Pancreas (tissue), 10 donors: ENCODE data around the gene EPHA5. TPM values are rescaled to one million over a fixed set of nuclear protein-coding genes. Genes with fewer than 3 reads are reported as not detected.

Source experiments
- ATAC-seq, 4 donors: fragments of 200-7000 bp; cut with Tn5 transposase; one replicate each; pipeline versions ENCODE4 v1.8.0 to v1.9.1; 2020; ENCODE audit warnings: mild to moderate bottlenecking in 4 of 4, moderate library complexity in 4 of 4
- DNase-seq, 6 donors: peaks; one replicate each; pipeline ENCODE4 v3.0.0-alpha.2; 2020
- FAIRE-seq: peaks from 2 replicates; lab custom pipeline; 2012; peaks lifted over from hg19 to GRCh38; lab: Jason Lieb, UNC
- H3K27ac ChIP-seq, 4 donors: fragments of 200-600 bp; sonication (generic); 1 replicate in 3 of 4; 2 replicates in 1 of 4; pipeline versions ENCODE4 v1.5.0 to v1.8.0; 2020
- H3K27me3 ChIP-seq, 4 donors: fragments of 200-600 bp; one replicate each; pipeline ENCODE4 v1.8.0; 2021
- H3K36me3 ChIP-seq, 3 donors: fragments of 200-600 bp; sonication (generic) in 1 of 3; one replicate each; pipeline versions ENCODE4 v1.5.0 to v1.8.0; 2020 to 2021
- H3K4me1 ChIP-seq, 3 donors: fragments of 200-600 bp; one replicate each; pipeline ENCODE4 v1.8.0; 2021
- H3K4me3 ChIP-seq, 4 donors: fragments of 200-600 bp; sonication (generic) in 2 of 4; one replicate each; pipeline versions ENCODE4 v1.5.0 to v1.8.0; 2020 to 2021
- H3K9me3 ChIP-seq, 4 donors: fragments of 200-600 bp; one replicate each; pipeline ENCODE4 v1.8.0; 2021
- WGBS, 2 donors: extraction: QIAGEN DNeasy Blood & Tissue Kit; methylation state at CpG; one replicate each; pipeline ENCODE4 v1.1.7; 2013; 5-methylcytosine and 5-hydroxymethylcytosine counted together
- intact Hi-C, 3 donors: fragments of 100-400 bp; cut with DNase I; formaldehyde crosslinking; loops; one replicate each; pipeline versions ENCODE4 v1.11.1 to v1.14.2; 2022
- polyA plus RNA-seq, 2 donors: library from polyadenylated mRNA; stranded (reverse); fragments of 200-250 nt; gene quantifications; one replicate each; pipeline ENCODE4 v1.2.3, GENCODE V29; 2013
- total RNA-seq, 6 donors: library from RNA; stranded (reverse); fragmentation: NEBNext Ultra II Directional in 4 of 6; extraction: Animal tissue kit (Norgen Biotek cat#: 25700) in 4 of 6; gene quantifications; one replicate each; pipeline versions ENCODE4 v1.2.1 to v1.2.4, GENCODE V29; 2021 to 2023
- TF ChIP-seq, protein P1 (sequence below), 4 donors: fragments of 200-600 bp; sonication (generic) in 3 of 4; IDR thresholded peaks; one replicate each; pipeline versions ENCODE4 v1.5.0 to v1.8.0; 2021; ENCODE audit warnings: antibody characterized with exemption in 4 of 4
- donor health status: healthy with polysubstance abuse.
- donor health status: DM: no; HTN: no; CAD: no; lungs with moderate emphysema.
- donor health status: DM: no; HTN: no; CAD: no.
- donor health status: control.
- donor health status: control.
- donor health status: Bipolar disorder and iron deficiency.
- donor health status: DM: yes; HTN: yes; CAD: no.
- donor health status: DM: no; HTN: no; CAD: no.
- donor health status: DM: no; HTN: no; CAD: no.
- donor health status: DM: yes; HTN: yes; CAD: no.

The EPHA5 gene
- total and polyA plus RNA-seq, 8 donors: under 0.01 to 0.12 TPM; not detected in 6

DNA sequence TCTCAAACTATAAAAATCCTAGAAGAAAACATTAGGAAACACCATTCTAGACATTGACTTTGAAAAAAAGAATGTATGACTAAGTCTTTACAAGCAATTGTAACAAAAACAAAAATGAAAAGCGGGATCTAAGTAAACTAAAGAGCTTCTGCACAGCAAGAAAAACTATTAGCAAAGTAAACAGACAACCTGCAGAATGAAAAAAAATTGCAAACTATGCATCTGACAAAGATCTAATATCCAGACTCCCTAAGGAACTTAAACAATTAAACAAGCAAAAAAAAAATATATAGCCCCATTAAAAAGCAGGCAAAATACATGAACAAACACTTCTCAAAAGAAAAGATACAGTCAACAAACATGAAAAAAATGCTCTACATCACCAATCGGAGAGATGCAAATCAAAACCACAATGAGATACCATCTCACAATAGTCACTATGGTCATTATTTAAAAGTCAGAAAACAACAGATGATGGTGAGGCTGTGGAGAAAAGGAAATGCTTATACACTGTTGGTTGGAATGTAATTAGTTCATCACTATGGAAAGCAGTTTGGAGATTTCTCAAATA lies 168.1 kb downstream of the EPHA5 start:
- no peak for DNase-seq
- Histone ChIP-seq H3K9me3 (no peaks in the 10 kb centered on the region), H3K27ac (no peak overlapping the region), H3K4me1 (no peaks in the 10 kb centered on the region), H3K27me3 (no peaks in the 10 kb centered on the region), H3K36me3 (no peaks in the 10 kb centered on the region), H3K4me3 (no peak overlapping the region)
- intact Hi-C loops: no loop called here
- ATAC-seq: no peak
- TF ChIP-seq, protein P1, sequence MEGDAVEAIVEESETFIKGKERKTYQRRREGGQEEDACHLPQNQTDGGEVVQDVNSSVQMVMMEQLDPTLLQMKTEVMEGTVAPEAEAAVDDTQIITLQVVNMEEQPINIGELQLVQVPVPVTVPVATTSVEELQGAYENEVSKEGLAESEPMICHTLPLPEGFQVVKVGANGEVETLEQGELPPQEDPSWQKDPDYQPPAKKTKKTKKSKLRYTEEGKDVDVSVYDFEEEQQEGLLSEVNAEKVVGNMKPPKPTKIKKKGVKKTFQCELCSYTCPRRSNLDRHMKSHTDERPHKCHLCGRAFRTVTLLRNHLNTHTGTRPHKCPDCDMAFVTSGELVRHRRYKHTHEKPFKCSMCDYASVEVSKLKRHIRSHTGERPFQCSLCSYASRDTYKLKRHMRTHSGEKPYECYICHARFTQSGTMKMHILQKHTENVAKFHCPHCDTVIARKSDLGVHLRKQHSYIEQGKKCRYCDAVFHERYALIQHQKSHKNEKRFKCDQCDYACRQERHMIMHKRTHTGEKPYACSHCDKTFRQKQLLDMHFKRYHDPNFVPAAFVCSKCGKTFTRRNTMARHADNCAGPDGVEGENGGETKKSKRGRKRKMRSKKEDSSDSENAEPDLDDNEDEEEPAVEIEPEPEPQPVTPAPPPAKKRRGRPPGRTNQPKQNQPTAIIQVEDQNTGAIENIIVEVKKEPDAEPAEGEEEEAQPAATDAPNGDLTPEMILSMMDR (IDR thresholded peaks at IDR 0.05): no peak
- 77 to 88% methylated on average over 2 of the region's 2 CpGs for WGBS, 2 donors
- no peak for FAIRE-seq

DNA sequence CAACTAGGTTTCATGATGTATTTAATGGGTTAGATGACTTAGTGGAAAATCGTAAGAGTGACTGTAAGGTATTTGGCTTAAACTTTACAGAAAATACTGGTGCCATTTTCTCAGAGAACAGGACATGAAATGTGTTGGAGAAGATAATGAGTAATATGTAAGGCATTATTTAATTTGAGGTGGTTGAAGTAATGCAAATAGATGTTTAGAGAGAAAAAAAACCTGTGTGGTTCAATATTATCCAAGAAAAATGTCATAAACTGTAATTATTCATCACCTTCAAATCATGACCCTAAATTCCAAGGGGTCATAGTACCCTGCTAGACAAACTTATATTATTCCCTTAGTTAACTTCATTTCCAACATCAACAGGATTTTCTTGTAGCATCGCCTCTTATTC lies 171.7 kb downstream of the EPHA5 start:
- 50 to 81% methylated on average over 2 of the region's 2 CpGs for WGBS, 2 donors
- H3K27me3 ChIP-seq: no peaks in the 10 kb centered on the region
- H3K4me3 ChIP-seq: no peak overlapping the region
- no peak overlapping the region for H3K27ac ChIP-seq
- TF ChIP-seq, protein P1 (IDR thresholded peaks at IDR 0.05): no peak
- no peaks in the 10 kb centered on the region for H3K36me3 ChIP-seq
- FAIRE-seq (no peak), ATAC-seq (no peak), DNase-seq (no peak)
- H3K9me3 ChIP-seq: no peaks in the 10 kb centered on the region
- no peaks in the 10 kb centered on the region for H3K4me1 ChIP-seq
- intact Hi-C loops: no loop called here

DNA sequence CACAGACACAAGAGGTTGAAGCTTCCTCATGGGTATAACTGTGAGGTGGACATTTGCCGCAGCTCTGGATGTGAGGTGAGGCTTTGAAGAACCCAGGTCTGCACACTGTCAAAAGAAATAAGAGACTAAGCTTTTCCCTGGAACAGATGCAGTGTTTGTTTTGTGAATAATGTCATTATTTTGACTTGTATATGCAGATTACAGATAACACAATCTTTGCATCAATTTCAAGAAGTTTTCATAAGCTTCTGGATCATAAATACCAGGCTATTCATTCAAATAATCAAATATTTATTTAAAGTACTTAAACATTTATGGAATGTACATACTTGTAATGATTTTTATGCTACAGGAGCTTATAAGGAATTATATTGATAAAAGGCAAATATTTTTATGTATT lies 174.8 kb downstream of the EPHA5 start:
- intact Hi-C loops: no loop called here
- no peak for FAIRE-seq

DNA sequence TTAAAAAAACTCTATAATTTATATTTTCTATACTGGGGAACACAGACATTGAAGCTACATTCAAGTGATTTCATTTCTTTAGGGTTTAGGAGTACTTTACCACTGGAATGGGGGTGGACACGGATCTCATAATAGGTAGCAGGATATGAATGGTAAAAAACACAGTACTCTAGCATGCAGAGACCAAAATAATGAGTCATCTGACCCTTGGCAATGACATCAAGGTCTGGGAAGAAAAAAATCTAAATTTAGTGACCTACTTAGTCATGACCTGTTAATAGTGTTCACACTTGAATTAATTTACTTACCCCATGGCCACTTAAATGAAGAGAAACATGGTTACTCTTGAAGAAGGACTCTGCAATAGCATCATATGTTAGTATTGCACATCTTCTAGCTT lies 187.9 kb downstream of the EPHA5 start:
- H3K4me1 ChIP-seq: no peaks in the 10 kb centered on the region
- H3K36me3 ChIP-seq: no peaks in the 10 kb centered on the region
- WGBS, 2 donors: 71 to 83% methylated on average over 1 of the region's 1 CpG
- no peak overlapping the region for H3K27ac ChIP-seq
- no peaks in the 10 kb centered on the region for H3K27me3 ChIP-seq
- FAIRE-seq (no peak), DNase-seq (no peak), ATAC-seq (peak in 1 of 4 donors; percentile 61)
- TF ChIP-seq, protein P1 (IDR thresholded peaks at IDR 0.05): no peak
- intact Hi-C loops: no loop called here
- no peak overlapping the region for H3K4me3 ChIP-seq
- no peaks in the 10 kb centered on the region for H3K9me3 ChIP-seq

More for the DNA sequence above, 174.8 kb downstream of the EPHA5 start:
- no peak for ATAC-seq
- no peak for DNase-seq
- TF ChIP-seq, protein P1 (IDR thresholded peaks at IDR 0.05): no peak
- Histone ChIP-seq H3K36me3 (no peaks in the 10 kb centered on the region), H3K4me3 (no peak overlapping the region), H3K27me3 (no peaks in the 10 kb centered on the region), H3K9me3 (no peaks in the 10 kb centered on the region), H3K27ac (no peak overlapping the region), H3K4me1 (no peaks in the 10 kb centered on the region)
- WGBS, 2 donors: 88 to 92% methylated on average over 1 of the region's 1 CpG

DNA sequence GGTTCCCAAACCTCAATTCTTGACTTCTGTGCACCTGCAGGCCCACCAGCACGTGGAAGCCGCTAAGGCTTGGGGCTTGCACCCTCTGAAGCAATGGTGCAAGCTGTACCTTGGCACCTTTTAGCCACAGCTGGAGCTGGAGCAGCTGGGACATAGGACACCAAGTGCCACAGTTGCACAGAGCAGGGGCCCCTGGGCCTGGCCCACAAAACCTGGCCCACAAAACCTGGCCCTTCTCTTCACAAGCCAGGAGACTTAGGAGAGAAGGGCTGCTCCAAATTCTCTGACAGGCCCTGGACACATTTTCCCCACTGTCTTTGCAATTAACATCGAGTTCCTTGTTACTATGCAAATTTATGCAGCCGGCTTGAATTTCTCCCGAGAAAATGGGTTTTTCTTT lies 197.8 kb downstream of the EPHA5 start:
- no peaks in the 10 kb centered on the region for H3K9me3 ChIP-seq
- no peaks in the 10 kb centered on the region for H3K27me3 ChIP-seq
- H3K36me3 ChIP-seq: no peaks in the 10 kb centered on the region
- FAIRE-seq (no peak), DNase-seq (peak in 1 of 6 donors; percentile 26), ATAC-seq (no peak)
- H3K4me1 ChIP-seq: no peaks in the 10 kb centered on the region
- intact Hi-C loops: no loop called here
- no peak overlapping the region for H3K4me3 ChIP-seq
- WGBS, 2 donors: 84 to 92% methylated on average over 5 of the region's 5 CpGs
- no peak overlapping the region for H3K27ac ChIP-seq
- TF ChIP-seq, protein P1 (IDR thresholded peaks at IDR 0.05): no peak
